GM12891 (cell line): ENCODE data around the gene NKAIN2.

Experiments used
- POLR2A ChIP-seq: IDR thresholded peaks from 2 replicates; pipeline ENCODE4 v1.6.1; 2011; ENCODE audit warnings: low read depth, low read length, control low read depth
- POLR2AphosphoS5 ChIP-seq: IDR thresholded peaks from 2 replicates; pipeline ENCODE4 v1.6.1; 2011; ENCODE audit warnings: low read depth, low read length, control low read depth

GRCh38 chr6:124467366-124467765 is 663.7 kb downstream of the NKAIN2 start:
- TF ChIP-seq POLR2AphosphoS5 (no peak), POLR2A (no peak)
